ENCODE measurements around the gene GABRA6. TPM values are rescaled to one million over a fixed set of nuclear protein-coding genes. Genes with fewer than 3 reads are reported as not detected.

GABRA6 gene
- total RNA-seq, 1 experiment from 2014 or later = not detected

DNA sequence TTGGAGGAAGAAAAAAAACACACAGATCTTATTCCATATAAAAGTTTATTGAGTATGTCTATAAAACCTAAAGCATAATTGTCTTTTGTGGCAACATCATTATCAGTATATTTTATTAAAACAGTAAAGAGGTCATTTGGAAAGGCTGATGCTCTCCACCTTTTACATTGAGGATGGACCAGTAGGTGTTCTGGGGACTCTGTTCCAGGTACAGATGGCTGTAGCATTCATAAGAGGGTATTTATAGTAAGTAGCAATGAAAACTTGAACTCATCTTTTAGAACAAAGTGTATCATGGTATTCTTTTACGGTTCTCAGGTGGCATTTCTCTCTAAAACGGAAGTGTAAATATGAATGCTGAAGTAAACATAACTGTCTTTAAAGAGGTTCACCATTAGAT, 1.8 kb downstream of the GABRA6 start:
- TF ChIP-seq, protein P1, sequence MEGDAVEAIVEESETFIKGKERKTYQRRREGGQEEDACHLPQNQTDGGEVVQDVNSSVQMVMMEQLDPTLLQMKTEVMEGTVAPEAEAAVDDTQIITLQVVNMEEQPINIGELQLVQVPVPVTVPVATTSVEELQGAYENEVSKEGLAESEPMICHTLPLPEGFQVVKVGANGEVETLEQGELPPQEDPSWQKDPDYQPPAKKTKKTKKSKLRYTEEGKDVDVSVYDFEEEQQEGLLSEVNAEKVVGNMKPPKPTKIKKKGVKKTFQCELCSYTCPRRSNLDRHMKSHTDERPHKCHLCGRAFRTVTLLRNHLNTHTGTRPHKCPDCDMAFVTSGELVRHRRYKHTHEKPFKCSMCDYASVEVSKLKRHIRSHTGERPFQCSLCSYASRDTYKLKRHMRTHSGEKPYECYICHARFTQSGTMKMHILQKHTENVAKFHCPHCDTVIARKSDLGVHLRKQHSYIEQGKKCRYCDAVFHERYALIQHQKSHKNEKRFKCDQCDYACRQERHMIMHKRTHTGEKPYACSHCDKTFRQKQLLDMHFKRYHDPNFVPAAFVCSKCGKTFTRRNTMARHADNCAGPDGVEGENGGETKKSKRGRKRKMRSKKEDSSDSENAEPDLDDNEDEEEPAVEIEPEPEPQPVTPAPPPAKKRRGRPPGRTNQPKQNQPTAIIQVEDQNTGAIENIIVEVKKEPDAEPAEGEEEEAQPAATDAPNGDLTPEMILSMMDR (conservative IDR thresholded peaks at IDR 0.05) = no peak
- no peak for TF ChIP-seq EZH2 (IDR thresholded peaks at IDR 0.05; ENCODE audit: low read depth)
- no peaks in the 10 kb centered on the region for H3K4me1 ChIP-seq (replicated peaks; ENCODE audit: insufficient read depth)
- DNase-seq = no peak
- no peaks in the 10 kb centered on the region for H3K79me2 ChIP-seq (ENCODE audit: low read depth)
- no peaks in the 10 kb centered on the region for H3K9me2 ChIP-seq (ENCODE audit: insufficient read depth)
- intact Hi-C loops (cut with micrococcal nuclease; ENCODE audit: unreplicated experiment) = no loop called here
- no peaks in the 10 kb centered on the region for H3K27me3 ChIP-seq (ENCODE audit: insufficient read depth, low read depth)
- H3K27ac ChIP-seq = no peak overlapping the region
- CTCF ChIA-PET = no interaction called here
- no TSS peak for BruUV-seq (replicated peaks)
- POLR2A ChIA-PET (ENCODE audit: unreplicated experiment) = no interaction called here
- no peaks in the 10 kb centered on the region for H3K36me3 ChIP-seq (ENCODE audit: low read depth)
- no peak overlapping the region for H2AFZ ChIP-seq
- H3F3A ChIP-seq (ENCODE audit: insufficient read depth, low read depth) = no peaks in the 10 kb centered on the region
- no peaks in the 10 kb centered on the region for H3K9me3 ChIP-seq (ENCODE audit: insufficient read depth, low read depth)
- H3K4me2 ChIP-seq = no peak overlapping the region
- no peak overlapping the region for H3K4me3 ChIP-seq
- no peaks in the 10 kb centered on the region for H4K20me1 ChIP-seq (ENCODE audit: insufficient read depth)

DNA sequence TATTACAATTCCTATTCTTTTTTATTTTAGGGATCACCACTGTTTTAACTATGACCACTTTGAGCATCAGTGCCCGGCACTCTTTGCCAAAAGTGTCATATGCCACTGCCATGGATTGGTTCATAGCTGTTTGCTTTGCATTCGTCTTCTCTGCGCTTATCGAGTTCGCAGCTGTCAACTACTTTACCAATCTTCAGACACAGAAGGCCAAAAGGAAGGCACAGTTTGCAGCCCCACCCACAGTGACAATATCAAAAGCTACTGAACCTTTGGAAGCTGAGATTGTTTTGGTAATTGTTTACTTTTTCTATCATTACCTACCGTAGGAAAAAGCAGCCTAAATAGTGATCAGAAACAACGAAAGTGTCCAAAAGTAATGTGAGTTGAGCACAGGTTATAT, 6.4 kb downstream of the GABRA6 start:
- DNase-seq = no peak
- H2AFZ ChIP-seq = no peak overlapping the region
- H3K27me3 ChIP-seq (ENCODE audit: insufficient read depth, low read depth) = no peaks in the 10 kb centered on the region
- no peaks in the 10 kb centered on the region for H3K4me1 ChIP-seq (replicated peaks; ENCODE audit: insufficient read depth)
- no peak overlapping the region for H3K4me3 ChIP-seq
- CTCF ChIA-PET = no interaction called here
- H4K20me1 ChIP-seq (ENCODE audit: insufficient read depth) = no peaks in the 10 kb centered on the region
- no peaks in the 10 kb centered on the region for H3F3A ChIP-seq (ENCODE audit: insufficient read depth, low read depth)
- no peaks in the 10 kb centered on the region for H3K79me2 ChIP-seq (ENCODE audit: low read depth)
- no peaks in the 10 kb centered on the region for H3K9me3 ChIP-seq (ENCODE audit: insufficient read depth, low read depth)
- no peaks in the 10 kb centered on the region for H3K9me2 ChIP-seq (ENCODE audit: insufficient read depth)
- H3K36me3 ChIP-seq (ENCODE audit: low read depth) = no peaks in the 10 kb centered on the region
- no peak overlapping the region for H3K4me2 ChIP-seq
- no peak for TF ChIP-seq EZH2 (IDR thresholded peaks at IDR 0.05; ENCODE audit: low read depth)
- TF ChIP-seq, protein P1 (conservative IDR thresholded peaks at IDR 0.05) = no peak
- no TSS peak for BruUV-seq (replicated peaks)
- H3K27ac ChIP-seq = no peak overlapping the region
- intact Hi-C loops (cut with micrococcal nuclease; ENCODE audit: unreplicated experiment) = no loop called here
- POLR2A ChIA-PET (ENCODE audit: unreplicated experiment) = no interaction called here

DNA sequence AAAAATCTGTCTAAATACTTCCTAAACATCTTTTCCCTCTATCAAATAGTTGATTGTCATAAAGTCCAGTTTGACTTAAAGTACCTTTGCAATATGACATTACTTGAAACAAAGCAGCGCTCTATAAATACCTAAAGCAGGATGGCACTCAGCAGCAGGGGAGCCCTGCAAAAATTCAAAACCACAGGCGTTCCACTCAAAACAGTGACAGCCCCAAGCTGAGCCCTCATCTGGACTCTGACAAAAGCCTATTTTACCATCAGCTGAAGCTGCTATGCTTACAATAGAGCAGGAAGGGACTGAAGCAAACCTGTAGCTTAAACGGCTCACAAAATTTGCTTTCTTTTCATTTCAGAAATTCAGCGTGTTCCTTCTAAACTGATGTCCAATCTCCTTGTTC, 11.5 kb downstream of the GABRA6 start:
- Histone ChIP-seq H2AFZ (no peak overlapping the region), H3K4me1 (replicated peaks; ENCODE audit: insufficient read depth) (no peaks in the 10 kb centered on the region), H3K36me3 (ENCODE audit: low read depth) (no peaks in the 10 kb centered on the region), H4K20me1 (ENCODE audit: insufficient read depth) (no peaks in the 10 kb centered on the region), H3K4me2 (no peak overlapping the region), H3K4me3 (no peak overlapping the region), H3K79me2 (ENCODE audit: low read depth) (no peaks in the 10 kb centered on the region), H3K27me3 (ENCODE audit: insufficient read depth, low read depth) (no peaks in the 10 kb centered on the region), H3K9me3 (ENCODE audit: insufficient read depth, low read depth) (no peaks in the 10 kb centered on the region), H3K9me2 (ENCODE audit: insufficient read depth) (no peaks in the 10 kb centered on the region), H3F3A (ENCODE audit: insufficient read depth, low read depth) (no peaks in the 10 kb centered on the region), H3K27ac (no peak overlapping the region)
- POLR2A ChIA-PET (ENCODE audit: unreplicated experiment) = no interaction called here
- no peak for TF ChIP-seq EZH2 (IDR thresholded peaks at IDR 0.05; ENCODE audit: low read depth)
- intact Hi-C loops (cut with micrococcal nuclease; ENCODE audit: unreplicated experiment) = no loop called here
- no peak for DNase-seq
- CTCF ChIA-PET = no interaction called here
- BruUV-seq (replicated peaks) = no TSS peak

DNA sequence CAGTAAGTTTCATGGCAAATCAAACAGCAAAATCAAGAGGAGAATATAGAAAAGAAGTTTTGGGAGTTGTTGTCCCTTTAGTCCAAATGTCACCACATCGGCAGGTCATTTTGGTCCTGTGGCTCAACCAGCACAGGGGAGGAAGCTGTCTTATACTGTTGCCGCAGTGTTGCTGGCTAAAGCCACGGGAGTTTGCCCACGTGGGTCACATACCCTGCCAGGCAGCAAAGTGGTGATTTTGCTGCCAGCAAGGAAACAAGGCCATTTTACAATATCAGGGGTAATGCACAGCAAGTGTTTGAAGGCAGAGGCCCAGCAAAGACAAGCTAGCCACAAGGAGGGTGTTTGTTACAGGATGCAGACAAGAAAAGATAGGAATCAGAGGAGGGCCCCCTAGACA, 14.5 kb downstream of the GABRA6 start:
- Histone ChIP-seq H3K36me3 (ENCODE audit: low read depth) (no peaks in the 10 kb centered on the region), H3K4me3 (no peak overlapping the region), H3F3A (ENCODE audit: insufficient read depth, low read depth) (no peaks in the 10 kb centered on the region), H4K20me1 (ENCODE audit: insufficient read depth) (no peaks in the 10 kb centered on the region), H3K9me3 (ENCODE audit: insufficient read depth, low read depth) (no peaks in the 10 kb centered on the region), H3K4me1 (replicated peaks; ENCODE audit: insufficient read depth) (no peaks in the 10 kb centered on the region), H3K27ac (no peak overlapping the region), H2AFZ (no peak overlapping the region), H3K9me2 (ENCODE audit: insufficient read depth) (no peaks in the 10 kb centered on the region), H3K4me2 (no peak overlapping the region), H3K79me2 (ENCODE audit: low read depth) (no peaks in the 10 kb centered on the region), H3K27me3 (ENCODE audit: insufficient read depth, low read depth) (no peaks in the 10 kb centered on the region)
- no peak for DNase-seq
- ChIA-PET CTCF (no interaction called here), POLR2A (ENCODE audit: unreplicated experiment) (no interaction called here)
- TF ChIP-seq EZH2 (IDR thresholded peaks at IDR 0.05; ENCODE audit: low read depth) = no peak
- TF ChIP-seq, protein P1 (conservative IDR thresholded peaks at IDR 0.05) = no peak
- intact Hi-C loops (cut with micrococcal nuclease; ENCODE audit: unreplicated experiment) = no loop called here
- BruUV-seq (replicated peaks) = no TSS peak

Measured in PC-9 (cell line).